NB4 (cell line): ENCODE measurements around the gene MYH9.

ENCODE experiments used
- DNase-seq: peaks from one replicate; pipeline ENCODE4 v3.0.0; 2010; ENCODE audit warnings: low read depth
- H3K4me3 ChIP-seq: one replicate; pipeline ENCODE4 v1.5.1; 2011; ENCODE audit warnings: mild to moderate bottlenecking, low read depth, low read length, moderate library complexity
- CTCF ChIP-seq: IDR thresholded peaks from one replicate; pipeline ENCODE4 v1.5.1; 2012; ENCODE audit warnings: low read depth, low read length
- MYC ChIP-seq: IDR thresholded peaks from 2 replicates; pipeline ENCODE4 v1.6.1; 2011; ENCODE audit warnings: low read depth, low read length
- POLR2A ChIP-seq: IDR thresholded peaks from 2 replicates; pipeline ENCODE4 v1.6.1; 2011; ENCODE audit warnings: mild to moderate bottlenecking; ENCODE audit not compliant: insufficient read length; ENCODE audit errors: extremely low read depth
- TF ChIP-seq, protein P1 (sequence below): IDR thresholded peaks from 2 replicates; pipeline ENCODE4 v1.6.1; 2011; ENCODE audit warnings: low read depth, low read length

The MYH9 gene

GRCh38 chr22:36405671-36406538 is 18.1 kb upstream of the MYH9 start:
- peak; percentile 99 for DNase-seq
- H3K4me3 ChIP-seq = no peak overlapping the region
- TF ChIP-seq CTCF (no peak), POLR2A (no peak), MYC (peak; percentile 85)
- TF ChIP-seq, protein P1, sequence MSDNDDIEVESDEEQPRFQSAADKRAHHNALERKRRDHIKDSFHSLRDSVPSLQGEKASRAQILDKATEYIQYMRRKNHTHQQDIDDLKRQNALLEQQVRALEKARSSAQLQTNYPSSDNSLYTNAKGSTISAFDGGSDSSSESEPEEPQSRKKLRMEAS = peak; percentile 83

GRCh38 chr22:36405221-36405661 is 17.5 kb upstream of the MYH9 start:
- no peak for DNase-seq
- TF ChIP-seq MYC (no peak), POLR2A (no peak), CTCF (no peak)
- TF ChIP-seq, protein P1 = no peak
- no peak overlapping the region for H3K4me3 ChIP-seq

DNA sequence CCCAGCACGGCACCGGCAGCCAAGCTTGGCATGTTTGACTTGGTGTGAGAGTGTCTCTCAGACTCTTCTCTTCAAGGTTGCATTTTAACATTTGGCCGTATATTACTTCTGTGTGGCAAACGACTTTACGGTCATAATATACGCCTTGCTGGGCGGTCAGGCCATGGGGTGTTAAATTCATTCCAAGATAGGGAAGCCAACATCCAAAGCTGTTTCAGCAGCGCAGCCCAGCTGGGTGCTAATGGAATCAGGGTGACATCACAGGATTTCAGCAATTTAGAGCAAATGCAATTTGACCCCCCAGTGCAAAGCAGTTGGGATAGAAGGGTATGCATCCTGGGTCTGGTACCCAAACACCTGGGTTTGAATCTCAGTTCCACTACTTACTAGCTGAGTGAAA is 16.7 kb upstream of the MYH9 start:
- TF ChIP-seq, protein P1 = no peak
- TF ChIP-seq POLR2A (no peak), MYC (no peak), CTCF (no peak)

DNA sequence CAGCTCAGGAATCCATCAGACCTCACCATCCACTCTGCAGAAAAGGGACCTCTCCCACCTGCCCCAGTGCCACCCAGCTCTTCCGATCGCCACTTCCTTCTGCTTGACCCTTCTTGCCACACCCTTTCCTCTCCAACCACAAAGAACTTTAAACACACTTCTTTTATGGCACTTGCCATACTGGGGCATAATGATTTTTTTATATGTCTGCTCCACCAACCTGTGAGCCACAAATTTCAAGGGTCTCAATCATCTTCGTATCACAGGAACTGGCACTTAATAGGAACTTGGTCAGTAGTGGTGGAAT is 11.7 kb upstream of the MYH9 start:
- H3K4me3 ChIP-seq = no peak overlapping the region
- no peak for TF ChIP-seq CTCF
- TF ChIP-seq MYC = no peak
- no peak for TF ChIP-seq POLR2A
- TF ChIP-seq, protein P1 = no peak
- peak; percentile 66 for DNase-seq

More for the DNA sequence above, 16.7 kb upstream of the MYH9 start:
- no peak for DNase-seq
- H3K4me3 ChIP-seq = no peak overlapping the region

GRCh38 chr22:36398601-36399471 is 11.1 kb upstream of the MYH9 start:
- no peak for TF ChIP-seq POLR2A
- TF ChIP-seq MYC = no peak
- TF ChIP-seq, protein P1 = no peak
- no peak for TF ChIP-seq CTCF
- no peak overlapping the region for H3K4me3 ChIP-seq
- DNase-seq = no peak
